Upper lobe of right lung (tissue), 1 donor: ENCODE measurements around the gene TENT4B. TPM values are rescaled to one million over a fixed set of nuclear protein-coding genes. Genes with fewer than 3 reads are reported as not detected.
A peak's percentile ranks its signal among the peaks of the same experiment; 100 is the strongest.
"Not testable (repeated sequence)": the region's sequence is repeated elsewhere in the genome, so short reads cannot be mapped to it uniquely, and the experiment has no call there.

Source experiments
- ATAC-seq: fragments of 200-7000 bp; cut with Tn5 transposase; one replicate; pipeline ENCODE4 v1.9.1; 2020; ENCODE audit warnings: mild to moderate bottlenecking, moderate library complexity
- DNase-seq: peaks from one replicate; pipeline ENCODE4 v3.0.0-alpha.2; 2020
- H3K27ac ChIP-seq: fragments of 200-600 bp; one replicate; pipeline ENCODE4 v1.8.0; 2022
- H3K27me3 ChIP-seq: fragments of 200-600 bp; one replicate; pipeline ENCODE4 v1.8.0; 2022; ENCODE audit warnings: mild to moderate bottlenecking
- H3K36me3 ChIP-seq: fragments of 200-600 bp; one replicate; pipeline ENCODE4 v1.8.0; 2022
- H3K4me1 ChIP-seq: fragments of 200-600 bp; one replicate; pipeline ENCODE4 v1.8.0; 2022
- H3K4me3 ChIP-seq: fragments of 200-600 bp; one replicate; pipeline ENCODE4 v1.8.0; 2022; ENCODE audit warnings: mild to moderate bottlenecking
- H3K9me3 ChIP-seq: fragments of 200-600 bp; one replicate; pipeline ENCODE4 v1.8.0; 2022
- CTCF ChIP-seq: fragments of 200-600 bp; IDR thresholded peaks from one replicate; pipeline ENCODE4 v1.8.0; 2022; ENCODE audit warnings: antibody characterized with exemption
- intact Hi-C: fragments of 100-400 bp; cut with DNase I; formaldehyde crosslinking; loops from one replicate; pipeline ENCODE4 v1.11.0; 2022
- total RNA-seq: library from RNA; stranded (reverse); fragmentation: NEBNext Ultra II Directional; extraction: Animal tissue kit (Norgen Biotek cat#: 25700); gene quantifications from one replicate; pipeline ENCODE4 v1.2.1, GENCODE V29; 2021
- donor health status: DM: no; HTN: yes; CAD: no; lungs with severe emphysema.

TENT4B gene
- total RNA-seq, 1 donor from 2014 or later: 13.3 TPM

- no peak overlapping the region for H3K4me3 ChIP-seq
These were observed 13.7 kb downstream of the TENT4B start for GRCh38 chr16:50166511-50167500.

GRCh38 chr16:50167556-50167955 lies 14.4 kb downstream of the TENT4B start:
- intact Hi-C loops: no loop called here
- no peak for DNase-seq
- TF ChIP-seq CTCF: no peak
- no peak for ATAC-seq
- Histone ChIP-seq H3K27ac (no peak overlapping the region), H3K27me3 (no peaks in the 10 kb centered on the region), H3K4me3 (no peak overlapping the region), H3K4me1 (peaks cover 20% of the 10 kb centered on the region), H3K36me3 (no peaks in the 10 kb centered on the region), H3K9me3 (no peaks in the 10 kb centered on the region)

More at GRCh38 chr16:50166511-50167500, 13.7 kb downstream of the TENT4B start:
- no peaks in the 10 kb centered on the region for H3K27me3 ChIP-seq
- peaks cover 15% of the 10 kb centered on the region for H3K4me1 ChIP-seq
- H3K36me3 ChIP-seq: no peaks in the 10 kb centered on the region
- H3K27ac ChIP-seq: no peak overlapping the region
- no peaks in the 10 kb centered on the region for H3K9me3 ChIP-seq
- ATAC-seq (no peak), DNase-seq (no peak)
- no peak for TF ChIP-seq CTCF
- intact Hi-C loops: no loop called here

- H3K27ac ChIP-seq: no peak overlapping the region
These were observed 16.5 kb downstream of the TENT4B start for GRCh38 chr16:50169555-50170096.

GRCh38 chr16:50171773-50172172 lies 18.7 kb downstream of the TENT4B start:
- intact Hi-C loops, H3K4me3 ChIP-seq, H3K36me3 ChIP-seq, H3K27ac ChIP-seq, DNase-seq, H3K27me3 ChIP-seq, H3K9me3 ChIP-seq: not testable (repeated sequence)
- peaks cover 19% of the 10 kb centered on the region for H3K4me1 ChIP-seq
- ATAC-seq: peak; percentile 63

More at GRCh38 chr16:50169555-50170096, 16.5 kb downstream of the TENT4B start:
- Histone ChIP-seq H3K4me3 (no peak overlapping the region), H3K9me3 (no peaks in the 10 kb centered on the region), H3K27me3 (no peaks in the 10 kb centered on the region), H3K36me3 (no peaks in the 10 kb centered on the region), H3K4me1 (peaks cover 19% of the 10 kb centered on the region)
- intact Hi-C loops: no loop called here
- TF ChIP-seq CTCF: no peak
- DNase-seq: no peak
- peak; percentile 34 for ATAC-seq

- Histone ChIP-seq H3K36me3 (no peaks in the 10 kb centered on the region), H3K9me3 (no peaks in the 10 kb centered on the region), H3K27me3 (no peaks in the 10 kb centered on the region), H3K4me3 (no peak overlapping the region), H3K4me1 (peaks cover 19% of the 10 kb centered on the region), H3K27ac (no peak overlapping the region)
- no peak for TF ChIP-seq CTCF
- no peak for ATAC-seq
- intact Hi-C loops: no loop called here
- no peak for DNase-seq
These were observed 19.3 kb downstream of the TENT4B start for GRCh38 chr16:50172195-50172922.
